ENCODE data around the gene RGR.

The RGR gene

DNA sequence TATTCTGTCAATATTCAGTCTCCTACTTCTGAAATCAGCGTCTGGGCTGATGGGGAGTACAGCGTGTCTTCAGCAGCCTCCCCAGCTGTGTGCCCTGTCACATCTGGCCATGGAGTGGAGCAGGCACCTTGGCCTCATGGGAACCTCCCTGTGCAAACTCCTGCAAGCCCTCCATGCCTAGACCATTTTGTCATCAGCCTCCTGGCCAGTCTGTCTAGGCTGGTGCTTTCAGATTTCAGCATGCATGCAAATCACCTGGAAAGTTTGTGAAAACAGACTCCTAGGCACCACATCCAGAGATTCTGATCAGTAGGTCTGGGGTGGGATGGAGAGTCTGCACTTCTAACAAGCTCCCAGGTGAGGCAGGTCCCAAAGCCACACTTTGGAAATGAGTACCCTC, 57.4 kb downstream of the RGR start:
- DNase-seq, result no peak

DNA sequence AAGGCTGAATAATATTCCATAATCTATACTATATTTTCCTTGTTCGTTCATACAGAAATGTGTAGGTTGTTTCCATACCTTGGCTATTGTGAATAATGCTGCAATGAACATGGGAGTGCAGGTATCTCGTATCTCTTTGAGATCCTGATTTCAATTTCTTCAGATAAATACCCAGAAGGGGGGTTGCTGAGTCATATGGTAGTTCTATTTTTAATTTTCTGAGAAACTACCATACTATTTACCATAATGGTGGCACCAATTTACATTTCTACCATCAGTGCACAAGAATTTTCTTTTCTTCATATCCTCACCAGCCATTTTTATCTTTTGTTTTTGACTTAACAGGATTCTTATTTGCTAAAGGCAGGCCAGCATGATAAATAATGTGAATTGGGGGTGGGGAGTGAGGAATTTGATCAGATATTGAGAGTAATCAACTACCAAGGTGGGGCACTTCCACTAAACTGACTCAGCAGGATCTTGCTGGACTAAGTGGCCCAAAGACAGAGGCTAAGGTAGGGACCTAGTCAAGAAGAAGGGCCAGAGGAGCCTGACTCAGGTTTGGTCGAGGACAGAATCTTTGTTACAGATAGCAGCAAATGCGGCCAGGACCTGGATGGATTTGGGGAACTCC, 62.0 kb downstream of the RGR start:
- no peak for DNase-seq

DNA sequence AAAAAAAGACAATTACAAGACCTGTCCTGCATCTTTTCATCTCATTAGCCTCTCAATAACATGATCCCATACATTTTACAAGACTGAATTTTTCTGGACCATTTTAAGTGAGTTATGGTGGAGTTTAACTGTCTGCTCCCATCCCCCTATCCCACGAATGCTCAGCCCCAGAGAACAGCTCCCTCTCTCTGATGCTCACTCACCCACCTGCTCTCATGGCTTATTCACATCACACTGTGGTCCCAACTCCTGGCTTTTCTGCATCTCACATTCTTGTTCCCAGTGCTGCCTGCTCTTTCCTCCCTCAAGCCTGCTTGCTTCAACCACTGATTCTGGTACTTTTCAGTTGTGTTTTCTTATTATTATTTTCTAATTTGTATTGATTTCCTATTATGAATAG, 63.2 kb downstream of the RGR start:
- no peak for DNase-seq

DNA sequence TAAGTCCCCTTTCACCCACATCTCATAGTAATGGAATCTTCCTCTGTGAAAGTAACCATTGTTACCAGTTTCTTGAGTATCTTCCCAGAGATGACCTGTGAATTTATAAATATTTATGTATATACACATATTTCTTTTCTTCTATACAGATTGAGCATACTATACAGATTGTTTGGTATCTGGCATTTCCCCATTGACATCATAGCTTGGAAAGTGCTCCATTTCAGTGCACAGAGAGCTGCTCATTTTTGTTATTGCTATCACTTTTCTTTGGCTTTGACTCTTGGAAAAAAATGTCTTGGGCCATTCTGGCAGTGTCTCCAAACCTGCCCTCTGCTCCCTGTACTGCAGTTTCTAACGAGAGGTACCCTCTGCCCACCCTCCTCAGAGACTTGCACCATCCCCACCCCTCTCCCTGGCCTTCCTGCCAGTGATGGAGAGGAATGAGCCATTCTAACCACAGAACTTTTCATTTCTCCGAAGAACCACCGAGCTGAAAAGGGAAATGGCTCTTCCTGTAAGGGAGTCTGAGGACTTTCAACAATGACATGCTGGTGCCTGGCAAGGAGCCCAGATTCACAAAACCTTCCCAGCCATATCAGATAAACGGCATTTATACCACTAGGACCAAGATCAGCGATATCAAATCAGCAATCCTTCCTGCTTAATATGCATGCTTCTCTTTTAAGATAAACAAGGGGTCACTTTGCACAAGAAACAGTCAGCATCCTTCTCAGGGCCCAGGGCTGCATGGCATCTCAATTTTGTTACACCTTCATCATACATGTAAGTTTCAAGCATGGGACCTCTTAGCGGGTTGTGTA, 63.8 kb downstream of the RGR start:
- DNase-seq, result no peak

Measured in activated CD4-positive, CD25-positive, alpha-beta regulatory T cell (primary cell).